A549 (cell line): ENCODE measurements around the gene RIC1. TPM values are rescaled to one million over a fixed set of nuclear protein-coding genes. Genes with fewer than 3 reads are reported as not detected.

Source experiments
- ATAC-seq, 2 experiments: fragments of 200-7000 bp in 1 of 2; fragments of >200 bp in 1 of 2; cut with Nextera tagmentation in 1 of 2; cut with Tn5 transposase in 1 of 2; 3 replicates each; pipeline versions ENCODE4 v1.8.0 to v1.9.1; 2018 to 2020; ENCODE audit warnings: mild to moderate bottlenecking in 1 of 2, moderate library complexity in 1 of 2
- CTCF ChIA-PET: fragments of 300-600 bp; sonication (Branson Sonifier 250); formaldehyde crosslinking; extraction: SDS; loops from one replicate; lab custom pipeline; 2021; ENCODE audit warnings: antibody characterized with exemption, inconsistent platforms; lab: Yijun Ruan, JAX
- POLR2A ChIA-PET: fragments of 350-600 bp; formaldehyde crosslinking; extraction: SDS; loops from one replicate; lab custom pipeline; 2021; ENCODE audit warnings: antibody characterized with exemption, inconsistent platforms; lab: Yijun Ruan, JAX
- DNase-seq, 2 experiments: peaks; one replicate each; pipeline versions ENCODE4 v3.0.0 to v3.0.0-alpha.2; 2011 to 2016; ENCODE audit warnings: low read depth in 1 of 2, low spot score in 1 of 2
- FAIRE-seq: peaks from 2 replicates; lab custom pipeline; 2011; peaks lifted over from hg19 to GRCh38; lab: Jason Lieb, UNC
- H3K27ac ChIP-seq, 2 experiments: fragments of >200 bp; sonication (Bioruptor Twin); formaldehyde crosslinking; 3 replicates each; pipeline ENCODE4 v1.5.1; 2016 to 2017
- H3K4me1 ChIP-seq: fragments of >200 bp; sonication (Bioruptor Twin); formaldehyde crosslinking; 3 replicates; pipeline ENCODE4 v1.6.1; 2016
- H3K4me2 ChIP-seq: fragments of >200 bp; sonication (Bioruptor Twin); formaldehyde crosslinking; 3 replicates; pipeline ENCODE4 v1.6.1; 2016
- H3K4me3 ChIP-seq: fragments of >200 bp; sonication (Bioruptor Twin); formaldehyde crosslinking; 3 replicates; pipeline ENCODE4 v1.5.1; 2016
- H3K9me3 ChIP-seq: fragments of >200 bp; sonication (Bioruptor Twin); formaldehyde crosslinking; 3 replicates; pipeline ENCODE4 v1.6.1; 2016
- CBX2 ChIP-seq: fragments of 200-600 bp; sonication (generic); IDR thresholded peaks from 2 replicates; pipeline ENCODE4 v1.6.1; 2016; ENCODE audit warnings: low read depth, mild to moderate bottlenecking, borderline replicate concordance
- CEBPB ChIP-seq, 2 experiments: fragments of >200 bp in 1 of 2; sonication (Bioruptor Twin) in 1 of 2; formaldehyde crosslinking in 1 of 2; IDR thresholded peaks; 2 replicates each; pipeline ENCODE4 v1.6.1; 2012 to 2016
- ESRRA ChIP-seq: fragments of 150-350 bp; IDR thresholded peaks from 2 replicates; pipeline ENCODE4 v1.6.1; 2014; ENCODE audit warnings: mild to moderate bottlenecking, low read length, borderline replicate concordance
- FOSL2 ChIP-seq, 2 experiments: fragments of 450-650 bp in 1 of 2; fragments of >200 bp in 1 of 2; sonication (Bioruptor Twin) in 1 of 2; formaldehyde crosslinking; IDR thresholded peaks; 2 replicates each; pipeline versions ENCODE4 v1.5.0 to v1.6.1; 2016 to 2020; ENCODE audit warnings: mild to moderate bottlenecking in 1 of 2, moderate library complexity in 1 of 2
- GATA3 ChIP-seq: IDR thresholded peaks from 2 replicates; pipeline ENCODE4 v1.6.1; 2012; ENCODE audit warnings: borderline replicate concordance
- JUN ChIP-seq, 2 experiments: fragments of >200 bp; sonication (Bioruptor Twin); formaldehyde crosslinking; IDR thresholded peaks; 2 replicates in 1 of 2; 3 replicates in 1 of 2; pipeline ENCODE4 v1.6.1; 2016 to 2017
- KDM1A ChIP-seq: fragments of 200-600 bp; sonication (generic); IDR thresholded peaks from 2 replicates; pipeline ENCODE4 v1.6.1; 2016; ENCODE audit warnings: low read depth, mild to moderate bottlenecking
- MAFK ChIP-seq: fragments of 450-650 bp; IDR thresholded peaks from 2 replicates; pipeline ENCODE4 v1.6.1; 2014; ENCODE audit not compliant: partially characterized antibody
- NFE2L2 ChIP-seq: fragments of 150-350 bp; conservative IDR thresholded peaks from 2 replicates; pipeline ENCODE4 v1.6.1; 2014; ENCODE audit warnings: low read length
- NPAS2 ChIP-seq: fragments of 250-450 bp; sonication (Bioruptor Pico); IDR thresholded peaks from 2 replicates; pipeline ENCODE4 v1.8.0; 2022; ENCODE audit warnings: mild to moderate bottlenecking, moderate library complexity, borderline replicate concordance
- POLR2A ChIP-seq: IDR thresholded peaks from 2 replicates; pipeline ENCODE4 v1.6.1; 2012; ENCODE audit warnings: mild to moderate bottlenecking, low read length
- RARB ChIP-seq: fragments of 250-450 bp; sonication (Bioruptor Pico); IDR thresholded peaks from 2 replicates; pipeline ENCODE4 v1.8.0; 2021; ENCODE audit warnings: mild to moderate bottlenecking, moderate library complexity
- SMC3 ChIP-seq: fragments of >200 bp; sonication (Bioruptor Twin); formaldehyde crosslinking; IDR thresholded peaks from 3 replicates; pipeline ENCODE4 v1.6.1; 2018; ENCODE audit warnings: inconsistent platforms
- ZSCAN20 ChIP-seq: fragments of 250-450 bp; sonication (Bioruptor Pico); IDR thresholded peaks from 2 replicates; pipeline ENCODE4 v1.8.0; 2022; ENCODE audit warnings: mild to moderate bottlenecking, moderate library complexity
- WGBS: methylation state at CpG from one replicate; pipeline ENCODE4 v1.1.6; 2017; ENCODE audit errors: missing lambda C conversion rate; 5-methylcytosine and 5-hydroxymethylcytosine counted together
- polyA plus RNA-seq, 4 experiments: library from polyadenylated mRNA; depleted of rRNA in 3 of 4; stranded (reverse); fragments of >200 nt; fragmentation: RNase III in 1 of 4; extraction: RNeasy Plus Mini Kit Qiagen cat#74134 plus additional on column Dnase treatment in 1 of 4; gene quantifications; 2 replicates in 3 of 4; 3 replicates in 1 of 4; pipeline ENCODE4 v1.2.3, GENCODE V29; 2011 to 2017
- TF ChIP-seq, protein P1 (sequence below): fragments of >200 bp; sonication (Bioruptor Twin); formaldehyde crosslinking; IDR thresholded peaks from 2 replicates; pipeline ENCODE4 v1.6.1; 2016
- TF ChIP-seq, protein P2 (sequence below): IDR thresholded peaks from 2 replicates; pipeline ENCODE4 v1.6.1; 2012
- TF ChIP-seq, protein P3 (sequence below): IDR thresholded peaks from 2 replicates; pipeline ENCODE4 v1.6.1; 2012

The RIC1 gene
- polyA plus RNA-seq, 2 of the 4 experiments (the other 2 are of a cell fraction), result 10.7 to 26.8 TPM

DNA sequence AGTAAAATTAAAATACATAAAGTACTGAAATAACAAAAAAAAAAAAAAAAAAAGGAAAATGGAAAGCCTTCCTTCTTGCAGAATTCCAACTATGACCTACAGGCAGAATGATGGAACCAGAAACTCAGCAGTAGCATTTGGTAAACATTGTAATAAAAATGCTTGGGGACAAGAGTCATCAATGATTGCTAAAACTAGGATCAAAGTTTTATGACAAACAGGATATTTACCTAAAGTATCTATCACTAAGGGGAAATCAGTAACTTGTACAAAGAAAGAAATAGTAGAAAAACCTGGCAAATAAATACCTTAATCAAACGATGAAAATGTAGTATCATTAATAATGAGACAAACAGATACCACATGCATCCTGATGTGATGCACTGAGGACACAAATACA, 186.6 kb downstream of the RIC1 start:
- POLR2A ChIA-PET, result no interaction called here
- Histone ChIP-seq H3K4me3 (no peak overlapping the region), H3K4me2 (peak overlapping the region; percentile 35), H3K27ac (no peak overlapping the region), H3K9me3 (no peaks in the 10 kb centered on the region), H3K4me1 (peaks cover 50% of the 10 kb centered on the region)
- no peak for FAIRE-seq
- peak in 1 of 2 experiments; percentile 29; a peak in 1 of 4 replicates for TF ChIP-seq CEBPB (IDR thresholded peaks at IDR 0.05)
- peak; percentile 28; the same call in 1 of the 2 replicates for TF ChIP-seq GATA3
- no peak for TF ChIP-seq NFE2L2
- 25% methylated on average over 1 of the region's 1 CpG for WGBS
- CTCF ChIA-PET, result no interaction called here
- no peak for ATAC-seq
- DNase-seq, result no peak

DNA sequence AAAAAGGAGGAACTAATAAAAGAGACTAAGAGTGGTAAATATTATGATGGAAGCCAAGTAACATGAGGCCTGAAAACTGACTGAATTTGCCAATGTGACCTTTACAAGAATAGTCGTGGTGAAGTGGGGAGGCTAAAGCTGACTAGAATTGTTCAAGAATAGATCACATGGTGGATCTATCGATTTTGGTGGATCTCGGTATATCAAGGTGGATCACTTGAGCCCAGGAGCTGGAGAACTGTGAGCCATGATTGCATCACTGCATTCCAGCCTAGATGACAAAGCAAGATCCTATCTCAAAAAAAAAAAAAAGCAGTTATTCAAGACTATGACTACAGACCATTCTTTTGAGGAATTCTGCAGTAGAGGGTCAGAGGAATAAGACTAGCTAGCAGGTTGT, 189.0 kb downstream of the RIC1 start:
- FAIRE-seq (peak; percentile 61), ATAC-seq (peak; percentile 80 to 89), DNase-seq (peak in 1 of 2 experiments; percentile 73)
- no peaks in the 10 kb centered on the region for H3K9me3 ChIP-seq
- peak overlapping the region; percentile 76 to 86 for H3K27ac ChIP-seq
- peak overlapping the region; percentile 33 for H3K4me2 ChIP-seq
- ChIA-PET POLR2A (no interaction called here), CTCF (interaction anchor here (0.6 to 3.4 kb wide), 11 partner anchors 9 to 965 kb away, joined by 3 to 30 read pairs (median 3); partner anchors contain the start of gene ERMP1)
- H3K4me1 ChIP-seq, result peaks cover 50% of the 10 kb centered on the region
- WGBS, result 22% methylated on average over 3 of the region's 3 CpGs
- no peak overlapping the region for H3K4me3 ChIP-seq
- no peak for TF ChIP-seq SMC3
- TF ChIP-seq RARB (CRISPR knock-in tag), result no peak
- peak; percentile 16 for TF ChIP-seq MAFK
- no peak for TF ChIP-seq NPAS2
- TF ChIP-seq FOSL2 (IDR thresholded peaks at IDR 0.05), result no peak
- peak; percentile 73 for TF ChIP-seq FOSL2 (CRISPR knock-in tag; IDR thresholded peaks at IDR 0.05)
- TF ChIP-seq CEBPB (IDR thresholded peaks at IDR 0.05), result peak; percentile 90 to 96
- TF ChIP-seq, protein P1, sequence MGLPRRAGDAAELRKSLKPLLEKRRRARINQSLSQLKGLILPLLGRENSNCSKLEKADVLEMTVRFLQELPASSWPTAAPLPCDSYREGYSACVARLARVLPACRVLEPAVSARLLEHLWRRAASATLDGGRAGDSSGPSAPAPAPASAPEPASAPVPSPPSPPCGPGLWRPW, result 0 out of 2 replicates have a peak, but pooled peaks have one; percentile 19
- peak; percentile 44 for TF ChIP-seq NFE2L2
- TF ChIP-seq GATA3, result peak; percentile 95

DNA sequence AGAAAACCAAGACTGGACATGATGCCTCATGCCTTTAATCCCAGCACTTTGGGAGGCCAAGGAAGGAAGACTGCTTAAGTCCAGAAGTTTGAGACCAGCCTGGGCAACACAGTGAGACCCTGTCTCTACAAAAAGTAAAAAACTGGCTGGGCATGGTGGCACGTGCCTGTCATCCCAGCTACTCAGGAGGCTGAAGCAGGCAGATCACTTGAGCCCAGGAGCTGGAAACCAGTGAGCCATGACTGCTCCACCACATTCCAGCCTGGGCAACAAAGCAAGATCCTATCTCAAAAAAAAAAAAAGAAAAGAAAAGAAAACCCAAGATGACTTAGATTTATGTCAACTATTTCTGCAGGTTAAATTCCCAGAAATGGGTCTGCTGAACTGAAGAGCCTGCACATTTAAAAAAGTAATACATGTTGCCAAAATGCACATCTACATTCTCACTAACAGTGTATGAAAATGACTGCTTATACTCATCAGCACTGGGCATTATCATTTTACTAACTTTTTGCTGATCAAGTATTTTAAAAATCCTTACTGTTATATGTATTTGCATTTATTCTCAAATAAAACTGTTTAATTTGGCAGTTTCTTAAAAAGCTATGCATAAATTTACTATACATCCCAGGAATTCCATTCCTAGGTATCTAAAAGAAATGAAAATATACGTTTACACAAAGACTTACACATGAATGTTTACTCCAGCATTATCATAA, 189.7 kb downstream of the RIC1 start:
- Histone ChIP-seq H3K27ac (peak overlapping the region; percentile 76 to 86), H3K4me1 (peaks cover 50% of the 10 kb centered on the region), H3K4me2 (peak overlapping the region; percentile 33), H3K4me3 (no peak overlapping the region), H3K9me3 (no peaks in the 10 kb centered on the region)
- no peak for FAIRE-seq
- no peak for TF ChIP-seq JUN (IDR thresholded peaks at IDR 0.05)
- TF ChIP-seq ZSCAN20 (CRISPR knock-in tag), result no peak
- TF ChIP-seq, protein P2, sequence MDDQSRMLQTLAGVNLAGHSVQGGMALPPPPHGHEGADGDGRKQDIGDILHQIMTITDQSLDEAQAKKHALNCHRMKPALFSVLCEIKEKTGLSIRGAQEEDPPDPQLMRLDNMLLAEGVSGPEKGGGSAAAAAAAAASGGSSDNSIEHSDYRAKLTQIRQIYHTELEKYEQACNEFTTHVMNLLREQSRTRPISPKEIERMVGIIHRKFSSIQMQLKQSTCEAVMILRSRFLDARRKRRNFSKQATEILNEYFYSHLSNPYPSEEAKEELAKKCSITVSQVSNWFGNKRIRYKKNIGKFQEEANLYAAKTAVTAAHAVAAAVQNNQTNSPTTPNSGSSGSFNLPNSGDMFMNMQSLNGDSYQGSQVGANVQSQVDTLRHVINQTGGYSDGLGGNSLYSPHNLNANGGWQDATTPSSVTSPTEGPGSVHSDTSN, result no peak
- TF ChIP-seq, protein P3, sequence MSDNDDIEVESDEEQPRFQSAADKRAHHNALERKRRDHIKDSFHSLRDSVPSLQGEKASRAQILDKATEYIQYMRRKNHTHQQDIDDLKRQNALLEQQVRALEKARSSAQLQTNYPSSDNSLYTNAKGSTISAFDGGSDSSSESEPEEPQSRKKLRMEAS, result no peak
- TF ChIP-seq MAFK, result peak; percentile 54
- no peak for TF ChIP-seq ESRRA
- no peak for TF ChIP-seq POLR2A
- ChIA-PET POLR2A (no interaction called here), CTCF (interaction anchor here (0.6 to 3.4 kb wide), 7 partner anchors 13 to 964 kb away, joined by 3 to 30 read pairs (median 3); partner anchors contain the start of gene ERMP1)
- WGBS, result 83% methylated on average over 2 of the region's 2 CpGs
- no peak for DNase-seq
- no peak for ATAC-seq

DNA sequence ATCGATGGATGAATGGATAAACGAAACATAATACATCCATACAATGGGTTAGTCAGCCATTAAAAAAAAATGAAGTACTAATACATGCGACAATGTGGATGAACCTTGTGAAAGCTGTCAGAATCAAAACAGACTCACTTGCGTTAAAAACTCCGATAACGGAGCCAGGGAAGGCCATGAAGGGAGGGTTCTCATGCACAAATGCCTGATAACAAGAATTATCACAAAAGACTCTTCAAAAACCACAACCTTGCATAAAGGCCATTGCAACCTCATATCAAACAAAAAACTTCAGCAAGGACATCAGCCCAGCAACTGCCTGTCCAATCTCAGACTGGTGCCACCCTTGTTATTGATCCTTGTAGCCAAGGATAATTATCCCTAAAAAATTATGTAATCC, 190.3 kb downstream of the RIC1 start:
- Histone ChIP-seq H3K27ac (peak overlapping the region in 1 of 2 experiments; percentile 14; a peak in 1 of 6 replicates), H3K4me1 (peaks cover 44% of the 10 kb centered on the region), H3K9me3 (no peaks in the 10 kb centered on the region), H3K4me2 (no peak overlapping the region), H3K4me3 (no peak overlapping the region)
- ATAC-seq (no peak), DNase-seq (no peak), FAIRE-seq (peak; percentile 49)
- ChIA-PET CTCF (interaction anchor here (3.4 kb wide), 1 partner anchor 13 kb away, joined by 30 read pairs; the partner anchor contains the start of gene ERMP1), POLR2A (no interaction called here)
- TF ChIP-seq KDM1A (no peak), CBX2 (no peak), SMC3 (no peak)
- 84% methylated on average over 6 of the region's 6 CpGs for WGBS
